Colon (tissue), 2 donors: ENCODE data around the gene LPO.

Experiments
- FAIRE-seq: peaks from 2 replicates; lab custom pipeline; 2012; peaks lifted over from hg19 to GRCh38; lab: Jason Lieb, UNC
- donor health status: control.
- donor health status: control.

Gene LPO

GRCh38 chr17:58238147-58238634 lies at the start of gene LPO:
TSS of gene LPO (plus strand) at chr17:58238584. CDS start at chr17:58242980, 4,396 bp downstream.
- FAIRE-seq: no peak

DNA sequence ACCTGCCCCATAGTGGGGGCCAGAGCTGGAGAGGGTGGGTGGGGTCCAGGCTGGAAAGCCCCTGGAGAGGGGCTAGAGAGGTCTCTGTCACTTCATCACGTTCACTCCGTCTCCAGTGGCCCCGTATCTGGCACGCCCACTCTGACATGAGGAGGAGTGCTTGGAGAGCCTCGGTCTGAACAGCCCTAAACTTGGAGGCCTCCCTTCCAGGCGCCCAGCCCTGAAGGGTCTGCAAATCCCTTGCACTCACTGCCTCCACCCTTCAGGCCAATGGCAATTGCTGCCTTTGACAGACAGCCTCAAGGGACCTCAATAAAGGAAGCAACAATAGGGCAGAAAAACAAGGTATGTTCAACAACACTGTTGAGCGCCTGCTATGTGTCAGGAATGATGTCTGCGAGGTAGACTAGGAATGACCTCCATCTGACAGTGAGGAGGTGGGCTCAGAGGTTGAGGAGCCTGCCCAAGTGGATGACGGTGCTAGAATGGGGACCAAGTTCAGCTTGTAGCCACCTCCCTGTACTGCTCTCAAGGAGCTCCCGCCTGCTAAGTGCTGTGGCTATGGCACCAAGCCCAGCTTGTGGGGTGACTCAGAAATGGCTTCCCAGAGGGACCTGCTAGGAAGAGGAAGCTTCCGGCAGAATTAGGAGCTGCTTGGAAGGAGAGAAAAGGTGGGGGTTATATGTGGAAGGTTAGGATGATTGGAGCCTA lies 48.8 kb upstream of the LPO start:
- no peak for FAIRE-seq

GRCh38 chr17:58191241-58191896 lies 47.0 kb upstream of the LPO start:
- no peak for FAIRE-seq

DNA sequence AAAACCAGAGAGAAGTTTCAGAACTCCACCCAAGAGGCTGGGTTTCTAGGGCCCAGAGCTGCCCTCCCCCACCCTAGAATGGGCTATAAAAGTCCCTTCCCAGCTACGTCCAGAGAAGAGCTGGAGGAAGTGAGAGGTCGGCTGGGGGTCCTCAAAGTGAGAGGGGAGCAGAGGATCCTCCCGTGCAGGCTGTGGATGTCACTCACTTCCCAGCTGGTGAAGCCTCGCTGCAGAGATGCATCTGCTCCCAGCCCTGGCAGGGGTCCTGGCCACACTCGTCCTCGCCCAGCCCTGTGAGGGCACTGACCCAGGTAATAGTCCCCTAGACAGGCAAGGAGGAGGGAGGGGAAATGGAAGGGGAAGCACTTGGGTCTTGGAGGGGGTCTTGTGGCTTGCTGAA lies 45.8 kb upstream of the LPO start, which contains the start of gene EPX:
EPX (plus strand) TSS at position 115 of the 400 bp plus-strand sequence; CDS start at position 236, 121 bp downstream.
- no peak for FAIRE-seq

GRCh38 chr17:58193641-58194255 lies 44.6 kb upstream of the LPO start:
- no peak for FAIRE-seq

DNA sequence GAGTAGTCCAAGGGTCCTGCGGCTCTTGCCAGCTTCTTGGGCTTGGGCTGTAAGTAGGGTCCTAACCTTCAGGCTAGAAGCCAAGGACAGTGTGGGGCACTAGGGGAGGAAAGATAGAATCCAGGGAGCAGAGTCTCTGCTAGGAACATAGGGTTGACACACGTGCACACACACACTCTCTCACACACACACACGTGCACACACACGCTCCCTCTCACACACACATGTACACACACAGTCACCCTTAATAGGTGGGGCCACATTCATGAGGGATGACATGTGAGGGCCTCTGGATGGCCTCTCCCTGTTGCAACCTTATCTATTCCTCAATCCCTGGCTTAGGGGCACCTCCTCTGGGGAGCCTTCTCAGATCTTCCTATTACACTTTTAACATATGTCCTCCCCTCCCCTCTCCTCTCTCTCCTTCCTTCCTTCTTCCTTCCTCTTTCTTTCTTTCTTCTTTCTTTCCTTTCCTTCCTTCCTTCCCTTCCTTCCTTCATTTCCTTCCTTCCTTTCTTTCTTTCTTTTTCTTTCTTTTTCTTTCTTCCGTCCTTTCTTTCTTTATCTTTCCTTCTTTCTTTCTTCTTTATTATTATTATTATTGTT lies 42.8 kb upstream of the LPO start:
- FAIRE-seq: no peak

- no peak for FAIRE-seq
Measured at GRCh38 chr17:58196610-58197009, 41.8 kb upstream of the LPO start.

GRCh38 chr17:58200024-58200633 lies 38.3 kb upstream of the LPO start:
- FAIRE-seq: no peak

GRCh38 chr17:58202859-58203258 lies 35.5 kb upstream of the LPO start:
- FAIRE-seq: no peak

- FAIRE-seq: no peak
Measured at GRCh38 chr17:58204796-58205195, 33.6 kb upstream of the LPO start.

DNA sequence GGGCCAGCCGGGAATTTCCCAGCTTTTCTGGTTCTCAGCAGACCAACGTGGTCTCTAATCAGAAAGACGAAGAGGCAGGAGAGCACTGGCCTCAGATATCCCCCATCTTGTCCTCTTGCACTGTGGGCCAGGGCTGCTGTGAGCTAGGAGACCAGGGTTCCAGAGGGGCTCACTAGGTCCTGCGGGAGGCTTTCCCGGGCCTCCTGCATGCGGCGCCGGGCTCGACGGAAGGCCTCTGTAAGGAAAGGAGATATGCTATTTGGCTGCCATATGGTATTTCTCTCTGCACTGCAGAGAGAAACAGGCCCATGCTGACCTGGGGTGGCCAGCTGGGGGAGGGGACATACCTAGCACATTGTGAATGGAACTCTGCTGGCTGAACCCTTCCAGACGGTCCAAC lies 32.4 kb upstream of the LPO start:
- no peak for FAIRE-seq

- FAIRE-seq: no peak
Measured at GRCh38 chr17:58207451-58207850, 30.9 kb upstream of the LPO start.

- no peak for FAIRE-seq
Measured at GRCh38 chr17:58208344-58208743, 30.0 kb upstream of the LPO start.

DNA sequence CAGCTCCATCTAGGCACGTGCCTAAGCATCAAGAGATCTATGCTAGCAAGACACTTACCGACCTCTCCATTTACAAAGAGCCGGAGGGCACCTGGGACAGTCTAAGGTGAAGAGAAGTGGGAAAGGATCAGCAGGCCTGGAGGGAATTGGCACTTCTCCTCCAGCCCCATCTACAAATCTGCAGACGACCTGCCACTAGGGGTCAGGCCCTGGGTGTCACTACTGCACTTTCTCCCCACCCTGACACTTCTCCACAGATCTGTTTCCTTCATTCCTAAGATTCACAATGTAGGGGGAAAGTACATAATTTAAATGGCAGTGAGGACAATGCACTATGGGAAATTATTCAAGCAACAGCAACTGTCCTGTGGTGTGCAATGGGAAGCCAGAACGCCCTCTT lies 27.5 kb upstream of the LPO start:
- FAIRE-seq: no peak

- FAIRE-seq: no peak
Measured at GRCh38 chr17:58215685-58216084, 22.7 kb upstream of the LPO start.

- FAIRE-seq: no peak
Measured at GRCh38 chr17:58217766-58218165, 20.6 kb upstream of the LPO start.

- no peak for FAIRE-seq
Measured at GRCh38 chr17:58219007-58219788, 19.2 kb upstream of the LPO start, which contains the start of gene MKS1. TSS of gene MKS1 (minus strand) at chr17:58219255. CDS start at chr17:58219230, 25 bp downstream.

GRCh38 chr17:58219789-58220183 lies 18.6 kb upstream of the LPO start:
- no peak for FAIRE-seq

DNA sequence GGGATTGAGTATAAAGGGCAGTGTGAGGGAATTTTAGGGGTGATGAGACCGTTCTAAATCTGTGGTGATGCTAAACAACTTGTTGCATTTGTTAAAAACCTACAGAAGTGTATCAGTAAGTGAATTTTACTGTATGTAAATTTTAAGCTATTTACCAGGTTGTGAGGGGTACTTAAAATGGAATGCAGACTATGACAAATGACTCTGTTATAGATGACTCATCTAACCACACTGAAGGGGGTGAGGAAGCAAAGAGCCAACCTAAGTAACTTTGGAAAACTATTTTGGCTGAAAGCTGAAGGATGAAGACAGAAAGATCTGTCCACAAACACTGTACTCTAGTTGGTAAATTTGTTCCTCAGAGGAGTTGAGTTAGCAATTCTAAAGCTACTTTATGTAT lies 14.1 kb upstream of the LPO start:
- no peak for FAIRE-seq

DNA sequence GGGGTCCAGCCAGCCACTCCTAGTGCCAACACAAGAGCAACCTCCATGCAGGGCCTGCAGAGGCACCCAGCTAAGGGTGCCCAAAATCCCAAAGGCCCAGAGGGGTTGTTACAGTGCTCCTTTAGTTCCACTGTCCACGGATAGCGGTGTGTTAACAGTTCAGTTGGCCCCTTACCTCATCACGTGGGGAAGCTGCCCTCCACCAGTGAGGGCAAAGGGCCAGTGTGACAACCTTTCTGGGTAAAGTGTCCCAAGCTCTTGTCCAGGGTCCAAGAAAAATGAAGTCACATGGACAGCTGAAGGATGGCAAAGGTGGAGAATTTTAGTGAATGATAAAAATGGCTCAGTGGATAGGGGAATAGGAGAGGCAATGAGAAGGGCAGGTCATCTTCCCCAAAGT lies 10.7 kb upstream of the LPO start:
- FAIRE-seq: no peak

- FAIRE-seq: no peak
Measured at GRCh38 chr17:58228679-58229078, 9.7 kb upstream of the LPO start.
